C4-2B (cell line): ENCODE data around the gene PDE8B.

Experiments used
- ZFX ChIP-seq: fragments of 450-650 bp; IDR thresholded peaks from 2 replicates; pipeline ENCODE4 v1.6.1; 2017
- TF ChIP-seq, protein P1 (sequence below): fragments of 450-650 bp; conservative IDR thresholded peaks from 2 replicates; pipeline ENCODE4 v1.5.1; 2017; ENCODE audit warnings: mild to moderate bottlenecking

DNA sequence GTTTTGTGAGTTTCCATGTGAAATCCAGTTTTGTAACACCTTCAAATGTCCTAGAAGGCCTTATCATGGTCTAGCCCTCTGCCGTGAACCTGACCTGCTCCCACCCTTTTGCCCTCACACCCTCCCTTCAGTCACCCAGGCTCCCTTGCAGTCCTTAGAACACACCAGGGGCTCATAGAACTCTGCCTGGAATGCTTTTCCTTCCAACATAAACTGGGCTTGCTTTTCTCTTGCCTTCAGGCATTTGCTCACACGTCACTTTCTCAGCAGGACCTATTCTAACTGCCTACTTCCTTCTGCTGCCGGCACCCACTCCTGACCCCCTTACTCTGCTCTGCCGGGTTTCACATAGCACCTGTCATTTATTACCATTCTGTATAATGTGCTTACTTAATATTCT is 111.9 kb downstream of the PDE8B start:
- TF ChIP-seq, protein P1, sequence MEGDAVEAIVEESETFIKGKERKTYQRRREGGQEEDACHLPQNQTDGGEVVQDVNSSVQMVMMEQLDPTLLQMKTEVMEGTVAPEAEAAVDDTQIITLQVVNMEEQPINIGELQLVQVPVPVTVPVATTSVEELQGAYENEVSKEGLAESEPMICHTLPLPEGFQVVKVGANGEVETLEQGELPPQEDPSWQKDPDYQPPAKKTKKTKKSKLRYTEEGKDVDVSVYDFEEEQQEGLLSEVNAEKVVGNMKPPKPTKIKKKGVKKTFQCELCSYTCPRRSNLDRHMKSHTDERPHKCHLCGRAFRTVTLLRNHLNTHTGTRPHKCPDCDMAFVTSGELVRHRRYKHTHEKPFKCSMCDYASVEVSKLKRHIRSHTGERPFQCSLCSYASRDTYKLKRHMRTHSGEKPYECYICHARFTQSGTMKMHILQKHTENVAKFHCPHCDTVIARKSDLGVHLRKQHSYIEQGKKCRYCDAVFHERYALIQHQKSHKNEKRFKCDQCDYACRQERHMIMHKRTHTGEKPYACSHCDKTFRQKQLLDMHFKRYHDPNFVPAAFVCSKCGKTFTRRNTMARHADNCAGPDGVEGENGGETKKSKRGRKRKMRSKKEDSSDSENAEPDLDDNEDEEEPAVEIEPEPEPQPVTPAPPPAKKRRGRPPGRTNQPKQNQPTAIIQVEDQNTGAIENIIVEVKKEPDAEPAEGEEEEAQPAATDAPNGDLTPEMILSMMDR = no peak
- no peak for TF ChIP-seq ZFX
